PC-9 (cell line): Measurements from ENCODE around the gene GDF2.

Experiments used
- CTCF ChIP-seq: fragments of 200-600 bp; sonication (generic); conservative IDR thresholded peaks from 2 replicates; pipeline ENCODE4 v1.6.1; 2017; ENCODE audit warnings: mixed run types, antibody characterized with exemption, mild to moderate bottlenecking, moderate library complexity
- EZH2 ChIP-seq: fragments of 200-600 bp; sonication (generic); IDR thresholded peaks from 2 replicates; pipeline ENCODE4 v1.8.0; 2017; ENCODE audit warnings: antibody characterized with exemption, low read depth

DNA sequence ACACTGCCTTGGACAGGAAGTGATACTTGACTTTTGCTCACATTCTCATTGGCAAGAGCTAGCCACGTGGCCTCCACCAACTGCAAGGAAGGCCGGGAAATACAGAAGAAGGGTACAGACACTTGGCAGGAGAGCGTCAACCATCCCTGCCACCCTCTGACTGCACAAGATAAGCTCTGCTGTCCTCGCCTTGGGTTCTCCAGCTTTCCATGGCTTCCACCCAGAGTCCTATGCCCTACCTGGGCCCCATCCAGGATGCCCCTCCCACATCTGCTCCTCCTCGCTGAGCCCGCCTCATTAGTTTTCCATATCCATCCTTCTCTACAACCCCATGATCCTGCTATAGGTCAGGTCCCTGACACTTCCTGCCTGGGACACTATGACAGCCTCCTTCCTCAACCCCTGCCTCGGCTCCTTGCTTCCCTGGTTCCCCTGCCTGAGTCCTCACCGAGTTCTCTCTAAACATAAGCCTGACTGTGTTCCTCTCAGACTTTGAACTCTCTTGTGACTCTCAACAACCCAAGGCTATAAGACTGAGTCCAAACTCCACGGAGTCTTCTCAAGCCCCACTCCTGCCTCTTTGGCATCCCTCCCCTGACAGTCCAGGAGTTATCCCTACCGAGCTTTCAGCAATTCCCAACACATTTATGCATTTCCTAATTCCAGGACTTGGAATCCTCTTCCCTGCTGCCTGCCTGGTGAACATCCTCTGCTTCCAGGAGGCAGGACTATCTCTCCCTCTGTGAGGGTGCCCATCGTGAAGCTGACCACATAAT is 45.5 kb upstream of the GDF2 start:
- TF ChIP-seq CTCF: no peak
- TF ChIP-seq EZH2: no peak
